HG03108 (cell line): ENCODE measurements around the gene PROZ.
"Not testable (repeated sequence)": the region's sequence is repeated elsewhere in the genome, so short reads cannot be mapped to it uniquely, and the experiment has no call there.

Source experiments
- ATAC-seq: cut with Tn5 transposase; IDR thresholded peaks from one replicate; pipeline ENCODE4 v1.9.1; 2021; ENCODE audit warnings: moderate library complexity; ENCODE audit not compliant: unreplicated experiment

The PROZ gene

DNA sequence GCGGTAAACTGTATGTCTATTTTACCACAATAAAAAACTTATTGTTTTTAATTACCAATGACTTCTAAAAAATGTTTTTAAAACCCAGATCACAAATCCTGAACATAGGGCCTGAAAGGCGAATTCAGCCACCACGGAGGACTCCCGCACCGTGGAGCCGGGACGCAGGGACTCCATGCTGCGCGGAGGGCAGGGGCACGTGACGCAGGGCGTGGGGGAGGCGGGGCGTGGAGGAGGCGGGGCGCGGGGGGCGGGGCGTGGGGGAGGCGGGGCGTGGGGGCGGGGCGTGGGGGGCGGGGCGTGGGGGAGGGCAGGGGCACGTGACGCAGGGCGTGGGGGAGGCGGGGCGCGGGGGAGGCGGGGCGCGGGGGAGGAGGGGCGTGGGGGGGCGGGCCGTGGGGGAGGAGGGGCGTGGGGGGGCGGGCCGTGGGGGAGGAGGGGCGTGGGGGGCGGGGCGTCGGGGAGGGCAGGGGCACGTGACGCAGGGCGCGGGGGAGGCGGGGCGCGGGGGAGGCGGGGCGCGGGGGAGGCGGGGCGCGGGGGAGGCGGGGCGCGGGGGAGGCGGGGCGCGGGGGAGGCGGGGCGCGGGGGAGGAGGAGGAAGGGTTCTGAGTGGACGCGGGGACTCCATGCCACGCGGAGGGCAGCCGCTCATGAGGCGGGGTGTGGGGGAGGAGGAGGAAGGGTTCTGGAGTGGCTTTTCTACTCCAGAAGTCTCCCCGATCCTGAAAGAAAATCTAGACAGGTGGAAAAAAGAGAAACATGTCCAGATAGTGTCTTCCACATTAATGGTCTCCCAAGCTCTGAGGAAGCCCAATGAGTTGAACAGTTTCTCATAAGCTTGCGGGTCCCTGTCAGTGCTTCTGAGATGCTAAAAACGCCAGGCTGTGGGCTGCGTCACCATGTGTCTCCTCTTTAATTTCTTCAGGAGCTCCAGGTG lies 4.4 kb upstream of the PROZ start:
- peak; percentile 55 for ATAC-seq

DNA sequence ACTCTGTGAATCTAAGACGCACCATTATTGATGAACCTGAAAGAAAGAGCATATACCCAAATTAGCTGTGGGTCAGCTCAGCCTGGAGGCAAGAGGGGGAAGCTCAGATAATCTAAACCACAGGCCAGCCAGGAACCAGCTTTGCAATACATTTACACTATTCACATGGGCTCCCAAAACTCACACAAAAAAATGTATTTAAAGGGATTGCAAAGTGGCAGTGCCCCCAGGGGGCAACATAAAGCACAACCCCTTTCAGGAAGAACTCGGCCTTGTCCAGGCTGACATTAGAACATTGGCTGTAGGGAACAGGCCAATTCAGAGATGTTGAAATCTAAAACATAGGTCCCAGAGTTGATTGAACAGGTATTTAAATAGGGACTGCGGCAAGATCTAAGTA lies 3.2 kb upstream of the PROZ start:
- no peak for ATAC-seq

DNA sequence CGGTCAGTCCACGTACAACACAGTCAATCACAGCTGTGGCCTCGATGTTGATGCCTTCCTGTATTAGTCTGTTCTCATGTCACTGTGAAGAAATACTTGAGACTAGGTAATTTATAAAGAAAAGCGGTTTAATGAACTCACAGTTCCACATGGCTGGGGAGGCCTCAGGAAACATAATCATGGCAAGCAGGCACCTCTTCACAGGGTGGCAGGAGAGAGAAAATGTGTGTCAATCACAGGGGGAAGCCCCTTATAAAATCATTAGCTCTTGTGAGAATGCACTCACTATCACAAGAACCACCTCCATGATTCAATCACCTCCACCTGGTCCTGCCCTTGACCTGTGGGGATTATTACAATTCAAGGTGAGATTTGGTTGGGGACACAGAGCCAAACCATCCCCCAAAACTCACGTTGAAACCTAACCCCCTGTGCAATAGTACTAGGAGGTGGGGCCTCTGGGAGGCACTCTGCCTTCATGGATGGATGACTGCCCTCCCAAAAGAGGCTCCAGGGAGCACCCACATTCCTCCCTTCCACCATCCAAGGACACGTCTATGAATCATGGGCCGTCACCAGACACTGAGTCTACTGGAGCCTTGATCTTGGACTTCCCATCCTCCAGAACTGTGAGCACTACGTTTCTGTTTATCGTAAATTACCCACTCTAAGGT lies 2.3 kb upstream of the PROZ start:
- no peak for ATAC-seq

DNA sequence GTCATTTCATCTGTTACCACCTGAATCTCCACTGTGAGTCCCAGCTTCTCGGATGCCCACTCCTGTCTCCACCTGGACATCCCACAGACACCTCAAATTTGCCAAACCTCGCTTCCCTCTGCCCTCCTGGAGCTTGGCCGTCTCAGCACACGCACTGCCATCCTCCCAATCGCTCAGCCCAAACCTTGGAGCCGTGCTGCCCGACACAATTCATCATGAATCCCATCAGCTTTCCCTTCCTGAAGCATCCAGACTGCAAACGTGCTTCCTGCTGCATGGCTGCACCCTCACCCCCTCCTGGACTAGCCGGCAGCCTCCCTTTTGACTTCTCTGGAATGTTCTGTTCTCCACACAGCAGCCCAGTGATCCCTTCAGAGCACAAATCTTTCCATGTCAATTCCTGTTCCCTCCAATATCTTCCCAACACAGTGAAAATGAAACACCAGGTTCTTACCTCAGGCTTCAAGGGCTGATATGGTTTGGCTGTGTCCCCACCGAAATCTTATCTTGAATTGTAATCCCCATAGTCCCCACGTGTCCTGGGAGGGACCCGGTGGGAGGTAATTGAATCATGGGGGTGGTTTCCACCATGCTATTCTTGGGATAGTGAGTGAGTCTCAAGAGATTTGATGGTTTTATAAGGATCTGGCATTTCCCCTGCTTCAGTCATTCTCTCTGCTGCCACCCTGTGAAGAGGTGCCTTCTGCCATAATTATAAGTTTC lies 1.1 kb upstream of the PROZ start:
- ATAC-seq, result no peak

DNA sequence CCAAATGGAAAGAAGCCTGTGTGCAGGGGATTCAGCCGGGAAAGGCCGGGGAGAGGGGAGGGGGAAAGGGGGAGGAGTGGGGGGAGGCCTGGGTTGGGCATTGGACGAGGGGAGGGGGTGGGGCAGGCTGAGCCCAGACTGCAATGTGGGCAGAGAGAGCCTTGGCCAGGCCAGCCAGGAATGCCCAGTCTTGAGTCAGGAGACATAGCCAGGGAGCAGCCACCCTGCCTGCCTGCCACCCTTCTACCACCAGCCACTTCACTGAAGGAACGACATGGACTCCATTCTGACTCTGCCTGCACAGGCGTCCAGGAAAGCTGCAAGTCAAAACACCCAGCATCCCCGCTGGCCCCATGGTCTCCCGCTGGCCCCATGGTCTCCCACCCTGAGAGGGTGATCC lies 498 bp downstream of the PROZ start:
- ATAC-seq, result no peak

DNA sequence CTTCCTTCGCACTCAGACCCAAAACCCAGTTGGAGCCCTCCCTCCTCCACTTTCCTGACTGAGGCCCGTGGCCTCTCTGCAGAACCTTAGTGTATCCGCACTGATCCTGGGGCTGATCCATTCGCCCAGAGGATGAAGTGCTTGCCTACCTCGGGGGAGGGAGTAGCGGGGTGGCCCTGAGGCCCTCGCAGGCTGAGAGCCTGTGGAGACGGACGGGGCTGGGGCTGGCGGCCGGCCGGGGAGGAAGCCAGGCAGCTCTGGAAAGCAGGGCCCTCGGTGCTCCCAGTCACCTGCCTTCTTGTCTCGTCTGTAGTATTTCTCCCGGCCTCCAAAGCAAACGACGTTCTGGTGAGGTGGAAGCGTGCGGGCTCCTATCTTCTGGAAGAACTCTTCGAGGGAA lies 1.3 kb downstream of the PROZ start:
- no peak for ATAC-seq

DNA sequence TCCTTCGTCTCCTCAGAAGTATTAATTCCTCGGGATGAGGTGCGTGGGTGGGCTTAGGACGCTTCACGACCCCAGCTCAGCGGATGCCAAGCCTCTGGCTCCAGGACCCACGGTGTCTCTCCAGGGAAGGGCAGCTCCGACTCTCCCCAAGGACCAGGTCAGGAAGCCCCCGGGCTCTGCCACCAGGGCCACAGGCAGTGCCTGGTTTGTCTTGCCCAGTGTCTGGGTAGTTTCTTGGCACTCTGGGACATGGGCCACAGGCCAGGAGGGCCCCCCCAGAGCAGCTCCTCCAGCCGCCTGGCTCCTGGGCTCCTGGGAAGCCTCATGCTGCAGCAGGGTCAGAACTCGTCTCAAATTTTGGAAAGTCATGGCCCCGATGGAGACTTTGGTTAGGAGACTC lies 2.5 kb downstream of the PROZ start:
- ATAC-seq, result no peak

DNA sequence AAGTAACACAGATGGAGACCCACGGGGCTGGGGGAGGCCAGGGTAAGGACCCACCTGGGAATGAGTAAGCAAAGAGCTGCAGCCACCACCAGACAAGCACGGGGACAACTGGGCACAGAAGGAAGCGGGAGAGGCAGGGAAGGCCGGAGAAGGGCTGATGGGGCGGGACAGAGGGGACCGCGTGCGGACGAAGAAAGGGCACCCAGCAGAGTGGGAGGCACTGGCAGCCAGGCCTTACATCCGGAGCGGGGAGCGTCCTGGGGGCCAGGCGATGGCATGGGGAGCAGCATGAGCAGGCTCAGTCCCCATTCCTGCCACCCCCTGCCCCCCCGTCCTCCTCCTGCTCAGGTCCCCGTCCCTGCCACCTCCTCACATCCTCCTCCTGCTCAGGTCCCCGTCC lies 3.0 kb downstream of the PROZ start:
- ATAC-seq, result no peak

DNA sequence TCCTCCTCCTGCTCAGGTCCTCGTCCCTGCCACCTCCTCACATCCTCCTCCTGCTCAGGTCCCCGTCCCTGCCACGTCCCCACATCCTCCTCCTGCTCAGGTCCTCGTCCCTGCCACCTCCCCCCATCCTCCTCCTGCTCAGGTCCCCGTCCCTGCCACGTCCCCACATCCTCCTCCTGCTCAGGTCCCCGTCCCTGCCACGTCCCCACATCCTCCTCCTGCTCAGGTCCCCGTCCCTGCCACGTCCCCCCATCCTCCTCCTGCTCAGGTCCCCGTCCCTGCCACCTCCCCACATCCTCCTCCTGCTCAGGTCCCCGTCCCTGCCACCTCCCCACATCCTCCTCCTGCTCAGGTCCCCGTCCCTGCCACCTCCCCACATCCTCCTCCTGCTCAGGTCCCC lies 3.5 kb downstream of the PROZ start:
- ATAC-seq, result not testable (repeated sequence)

DNA sequence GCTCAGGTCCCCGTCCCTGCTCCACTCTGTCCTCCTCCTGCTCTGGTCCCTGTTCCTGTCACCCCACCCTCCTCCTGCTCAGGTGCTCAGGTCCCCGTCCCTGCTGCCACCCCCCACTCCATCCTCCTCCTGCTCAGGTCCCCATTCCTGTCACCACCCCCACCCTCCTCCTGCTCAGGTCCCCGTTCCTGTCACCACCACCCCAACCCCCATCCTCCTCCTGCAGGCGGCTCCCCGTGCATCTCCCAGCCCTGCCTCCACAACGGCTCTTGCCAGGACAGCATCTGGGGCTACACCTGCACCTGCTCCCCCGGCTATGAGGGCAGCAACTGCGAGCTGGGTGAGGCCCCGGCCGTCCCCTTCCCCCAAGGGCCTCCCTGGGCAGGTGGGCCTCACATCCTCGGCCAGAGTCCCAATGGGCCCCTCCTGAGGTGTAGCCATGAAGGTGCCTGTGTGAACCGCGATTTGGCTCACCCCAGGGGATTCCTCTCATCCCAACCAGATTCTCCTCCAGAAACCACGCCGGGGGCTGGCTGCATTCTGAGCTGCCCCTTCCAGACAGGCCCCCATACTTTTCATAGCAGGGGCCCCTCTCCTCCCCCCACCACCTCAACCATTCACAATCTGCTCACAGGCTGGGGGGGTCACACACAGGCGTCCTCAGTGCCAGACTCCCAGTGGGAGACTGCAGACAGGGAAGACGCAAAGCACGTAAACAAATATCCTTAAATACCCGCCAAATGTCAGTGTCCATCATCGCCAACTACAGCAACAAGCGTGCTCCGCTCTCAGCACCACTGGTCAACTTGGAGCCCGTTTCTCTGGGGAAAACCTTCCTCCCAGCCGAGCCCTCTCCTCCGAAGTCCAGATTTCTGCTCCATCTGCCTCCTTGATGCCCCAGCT lies 4.6 kb downstream of the PROZ start:
- no peak for ATAC-seq

DNA sequence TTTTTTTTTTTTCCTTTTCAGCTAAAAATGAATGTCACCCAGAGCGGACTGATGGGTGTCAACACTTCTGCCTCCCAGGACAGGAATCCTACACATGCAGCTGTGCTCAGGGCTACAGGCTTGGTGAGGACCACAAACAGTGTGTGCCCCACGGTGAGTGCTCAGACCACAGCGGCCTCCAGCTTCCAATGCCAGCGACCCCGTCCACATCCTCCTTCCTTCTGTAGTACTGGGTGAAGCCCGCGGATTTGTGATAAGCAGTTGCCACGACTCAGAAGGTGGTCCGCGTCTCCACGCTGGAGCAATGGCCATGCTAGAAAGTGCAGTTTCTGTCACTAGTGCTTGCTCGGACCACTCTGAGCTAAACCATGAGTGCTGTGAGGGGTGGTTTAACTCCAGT lies 6.0 kb downstream of the PROZ start:
- no peak for ATAC-seq

DNA sequence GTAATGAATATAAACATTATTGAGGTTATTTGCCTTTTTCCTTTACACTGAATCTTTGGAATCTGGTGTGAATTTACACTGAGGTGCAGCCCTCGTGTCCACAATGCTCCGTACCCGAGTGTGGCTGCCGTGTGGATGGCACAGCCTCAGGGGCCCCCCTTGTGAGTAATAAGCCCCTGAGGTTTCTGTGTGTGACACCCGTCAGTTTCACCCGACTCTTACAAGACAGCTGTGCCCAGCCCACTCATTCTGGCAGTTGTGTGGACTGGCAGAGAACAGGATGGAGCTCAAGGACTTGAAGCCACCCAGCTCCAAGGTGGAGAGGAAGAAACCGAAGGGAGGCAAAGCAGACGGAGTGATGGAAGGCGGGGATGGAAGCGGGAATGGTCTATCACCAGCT lies 7.8 kb downstream of the PROZ start:
- ATAC-seq, result no peak

DNA sequence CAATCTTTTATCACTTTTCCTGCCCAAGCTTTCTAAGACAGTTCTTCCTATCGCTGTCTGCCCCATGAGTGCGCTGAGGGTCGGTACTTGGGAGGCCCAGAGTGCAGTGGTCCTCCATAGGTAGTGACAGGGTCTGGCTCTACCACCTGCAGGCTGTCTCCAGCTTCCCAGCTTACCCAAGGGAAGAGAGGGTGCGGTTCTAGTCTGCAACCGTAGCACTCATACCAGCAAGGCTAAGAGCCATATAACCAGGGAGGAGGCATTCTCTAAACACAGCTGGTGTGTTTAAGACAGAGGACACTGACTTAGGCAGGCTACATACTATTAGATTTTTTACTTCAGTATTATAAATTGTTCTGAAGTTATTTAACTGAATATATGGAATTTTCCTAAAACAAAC lies 8.2 kb downstream of the PROZ start:
- no peak for ATAC-seq

DNA sequence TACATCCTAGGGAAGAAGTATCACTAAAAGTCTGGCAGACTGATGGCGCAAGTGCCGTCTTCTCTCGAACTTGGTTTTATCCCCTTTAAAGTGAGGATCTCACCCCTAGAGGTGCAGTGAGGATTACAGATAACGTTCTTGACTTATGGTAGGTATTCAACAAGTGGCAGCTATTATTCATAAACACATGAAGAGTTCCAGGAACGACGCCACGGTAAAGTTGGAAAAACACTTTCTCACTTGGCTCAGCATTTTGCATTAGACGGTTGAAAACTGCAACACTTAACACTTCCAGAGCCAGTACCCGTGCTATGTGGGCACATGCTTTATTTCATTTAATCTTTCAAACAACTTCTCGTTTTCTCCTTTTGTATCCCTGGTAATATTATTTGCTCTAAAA lies 8.7 kb downstream of the PROZ start:
- ATAC-seq, result no peak

DNA sequence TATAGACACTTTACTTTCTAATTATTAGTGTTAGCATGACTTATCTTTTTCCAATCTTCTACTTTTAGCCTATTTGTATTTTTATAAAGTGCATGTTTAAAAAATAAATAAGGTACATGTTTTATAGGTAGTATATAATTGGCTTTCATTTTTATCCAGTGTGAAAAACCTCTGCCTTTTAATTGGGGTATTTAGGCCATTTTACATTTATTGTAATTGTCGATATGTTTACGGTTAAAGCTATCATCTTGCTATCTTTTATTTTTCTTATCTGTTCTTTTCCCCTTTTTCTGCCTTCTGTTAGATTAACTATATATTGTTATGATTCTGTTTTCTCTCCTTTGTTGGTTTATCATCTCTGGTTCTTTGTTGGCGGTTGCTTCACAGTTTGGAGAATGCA lies 9.1 kb downstream of the PROZ start:
- ATAC-seq, result no peak

DNA sequence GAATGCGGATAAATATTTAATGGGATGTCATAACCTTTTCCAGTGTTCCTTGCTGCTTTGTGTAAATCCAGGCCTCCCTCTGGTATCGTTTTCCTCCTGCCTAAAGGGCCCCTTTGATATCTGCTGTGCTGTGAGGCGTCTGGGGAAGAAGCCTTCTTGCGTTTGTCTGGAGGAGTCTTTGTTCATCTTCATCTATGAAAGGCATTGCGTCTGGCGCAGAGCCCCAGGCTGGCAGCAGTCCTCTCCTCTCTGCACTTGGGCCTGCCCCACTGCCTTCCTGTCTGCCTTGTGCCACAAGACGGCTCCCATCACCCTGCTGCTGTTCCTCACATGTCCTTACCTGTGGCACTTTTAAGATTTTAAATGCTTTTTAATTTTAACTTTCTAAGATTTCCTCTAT lies 9.8 kb downstream of the PROZ start:
- ATAC-seq, result no peak

DNA sequence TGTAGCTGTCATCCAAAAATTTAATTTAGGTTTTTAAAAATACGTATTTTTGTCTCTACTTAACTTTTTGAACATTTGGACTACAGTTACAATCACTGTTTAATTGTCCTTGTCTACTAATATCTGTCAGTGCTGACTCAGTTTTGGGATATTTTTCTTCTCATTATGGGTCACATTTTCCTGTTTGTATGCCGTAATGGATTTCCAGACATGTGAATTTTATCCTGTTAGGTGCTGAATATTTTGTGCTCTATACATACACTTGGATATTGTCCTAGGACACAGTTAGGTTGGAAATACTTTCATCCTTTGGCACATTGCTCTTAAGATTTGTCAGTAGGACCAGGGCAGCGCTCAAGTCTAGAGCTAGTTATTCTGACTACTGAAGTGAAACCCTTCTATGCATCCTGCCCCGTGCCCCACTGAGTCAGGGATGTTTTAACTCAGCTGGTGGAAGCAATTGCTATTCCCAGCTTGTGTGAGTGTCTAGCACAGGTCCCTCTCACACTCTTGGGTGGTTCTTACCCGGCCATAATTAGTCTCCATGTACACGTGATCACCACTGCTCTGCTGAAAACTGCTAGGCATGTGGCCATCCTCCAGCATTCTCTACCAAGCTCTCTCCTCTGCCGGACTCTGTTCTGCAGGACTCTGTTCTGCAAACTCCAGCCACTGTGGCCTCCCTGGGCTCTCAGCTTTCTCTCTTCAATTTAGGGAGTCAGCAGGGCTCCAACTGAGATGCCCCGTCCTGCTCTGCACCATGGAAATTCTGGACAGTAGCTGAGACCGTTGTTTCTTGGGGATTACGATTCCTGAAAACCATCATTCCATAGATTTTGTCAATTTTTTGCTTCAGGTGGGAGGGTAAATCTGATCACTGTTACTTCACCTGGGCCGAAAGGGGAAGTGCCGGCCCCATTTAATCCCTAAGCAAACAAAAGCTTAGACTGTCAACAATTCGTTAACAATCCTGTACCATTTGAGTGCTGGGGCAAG lies 11.1 kb downstream of the PROZ start:
- ATAC-seq, result no peak

DNA sequence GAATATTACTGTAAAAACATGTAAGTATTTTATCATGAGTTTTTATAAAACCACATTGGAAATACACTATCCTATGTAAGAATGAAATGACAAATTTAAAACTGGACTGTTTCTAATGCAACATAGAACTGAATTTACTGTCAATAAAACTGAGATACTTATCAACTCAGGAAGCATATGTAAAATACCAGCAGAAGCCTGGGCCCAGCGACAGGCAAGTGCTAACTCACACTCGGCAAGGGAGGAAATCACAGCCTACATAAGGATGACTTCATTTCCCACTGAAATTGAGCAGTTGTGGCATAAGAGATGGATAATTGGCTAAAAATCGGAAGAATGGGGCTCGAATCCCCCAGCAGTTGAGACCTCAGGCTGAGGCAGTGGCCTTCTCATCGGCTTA lies 12.1 kb downstream of the PROZ start:
- no peak for ATAC-seq

DNA sequence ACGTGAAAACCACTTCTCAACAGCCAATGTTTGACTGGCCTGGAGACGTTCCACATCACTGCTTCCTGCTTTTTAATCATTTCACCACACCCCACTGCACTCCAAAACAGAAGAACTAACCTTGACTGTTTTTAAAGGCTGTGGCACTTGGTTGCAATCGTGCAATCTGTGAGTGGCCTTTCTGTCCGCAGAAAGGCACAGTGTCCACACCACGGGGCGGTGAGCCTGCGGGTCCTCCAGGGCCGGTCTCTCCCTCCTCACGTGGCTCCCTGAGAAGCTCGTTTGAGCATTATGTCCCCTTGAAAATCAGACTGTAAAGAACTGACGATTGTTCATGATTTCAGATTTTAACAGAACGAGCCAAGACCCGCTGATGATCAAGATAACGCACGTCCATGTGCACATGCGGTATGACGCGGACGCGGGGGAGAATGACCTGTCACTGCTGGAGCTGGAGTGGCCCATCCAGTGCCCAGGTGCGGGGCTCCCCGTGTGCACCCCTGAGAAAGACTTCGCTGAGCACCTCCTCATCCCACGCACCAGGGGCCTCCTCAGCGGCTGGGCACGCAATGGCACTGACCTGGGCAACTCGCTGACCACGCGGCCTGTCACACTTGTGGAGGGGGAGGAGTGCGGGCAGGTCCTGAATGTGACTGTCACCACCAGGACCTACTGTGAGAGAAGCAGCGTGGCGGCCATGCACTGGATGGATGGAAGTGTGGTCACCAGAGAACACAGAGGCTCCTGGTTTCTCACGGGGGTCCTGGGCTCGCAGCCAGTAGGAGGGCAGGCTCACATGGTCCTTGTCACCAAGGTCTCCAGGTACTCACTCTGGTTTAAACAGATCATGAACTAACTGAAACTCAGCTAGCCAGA lies 13.0 kb downstream of the PROZ start:
- no peak for ATAC-seq
